HG03575 (cell line): Measurements from ENCODE around the gene NTSR2.

Experiments used
- ATAC-seq: cut with Tn5 transposase; IDR thresholded peaks from one replicate; pipeline ENCODE4 v1.9.1; 2021; ENCODE audit not compliant: unreplicated experiment, insufficient number of reproducible peaks, low FRiP score; ENCODE audit errors: extremely low read depth

Gene NTSR2

DNA sequence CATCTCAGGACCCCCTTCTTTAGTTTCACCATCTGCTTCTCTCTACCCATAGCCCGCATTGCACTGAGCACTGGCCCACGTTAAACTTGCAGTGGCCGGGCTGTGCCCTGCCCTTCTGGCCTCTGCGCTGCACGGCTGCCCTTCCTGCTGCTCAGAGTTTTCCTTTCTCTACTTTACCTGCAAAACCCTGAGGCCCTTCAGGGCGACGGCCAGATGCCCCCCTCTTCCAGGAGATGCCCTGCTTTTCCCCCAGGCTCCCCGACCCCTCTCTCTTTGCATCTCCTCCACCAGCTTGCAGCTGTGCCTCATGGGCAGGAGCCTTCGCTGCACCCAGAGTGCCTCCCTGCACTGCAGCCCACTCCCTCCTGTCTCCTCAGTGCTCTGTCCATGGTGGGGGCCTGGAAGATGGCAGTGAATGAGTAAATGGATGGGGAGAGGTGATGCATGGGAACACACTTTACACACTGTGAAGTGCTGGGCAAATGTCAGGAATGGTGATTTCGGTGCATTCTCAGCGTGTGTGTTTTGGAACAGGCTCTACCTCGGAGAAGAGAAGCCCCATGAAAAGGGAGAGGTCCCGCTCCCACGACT is 53.8 kb downstream of the NTSR2 start:
- ATAC-seq, result no peak

DNA sequence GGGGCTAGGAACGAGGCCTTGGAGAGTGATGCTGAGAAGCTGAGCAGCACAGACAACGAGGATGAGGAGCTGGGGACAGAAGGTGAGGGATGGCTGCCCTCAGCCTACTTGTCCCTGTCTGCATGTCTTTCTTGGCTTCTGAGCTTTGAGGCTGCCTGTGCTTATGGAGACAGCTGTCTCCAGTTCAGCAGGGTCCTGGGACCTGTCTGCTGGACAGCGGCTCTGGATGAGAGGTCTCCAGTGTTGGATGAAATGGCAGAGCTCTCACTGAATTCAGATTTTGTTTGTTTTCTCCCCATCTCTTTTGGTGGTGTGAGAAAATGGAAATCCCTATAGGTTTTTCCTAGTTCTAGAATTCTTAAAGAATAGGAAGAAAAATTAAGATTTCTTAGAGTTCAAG is 54.8 kb downstream of the NTSR2 start:
- ATAC-seq, result no peak

DNA sequence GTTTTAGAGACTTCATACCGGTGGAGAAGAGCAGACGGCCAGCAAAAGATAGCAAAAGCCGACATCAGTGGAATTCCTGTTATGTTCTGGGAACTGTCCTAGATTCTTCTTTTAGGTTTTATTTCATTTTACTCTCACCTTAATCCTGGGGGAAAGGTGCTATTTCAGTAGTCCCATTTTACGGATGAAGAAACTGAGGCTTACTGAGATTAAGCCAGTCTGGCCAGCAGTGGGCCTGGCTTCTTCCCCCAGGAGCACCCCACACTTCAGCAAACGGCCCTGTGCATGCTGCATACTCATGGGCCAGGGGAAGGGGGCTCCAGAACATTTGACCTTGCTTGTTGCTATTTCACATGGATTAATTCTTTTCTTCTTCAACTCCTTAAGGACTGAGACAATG is 56.7 kb downstream of the NTSR2 start:
- ATAC-seq, result no peak

DNA sequence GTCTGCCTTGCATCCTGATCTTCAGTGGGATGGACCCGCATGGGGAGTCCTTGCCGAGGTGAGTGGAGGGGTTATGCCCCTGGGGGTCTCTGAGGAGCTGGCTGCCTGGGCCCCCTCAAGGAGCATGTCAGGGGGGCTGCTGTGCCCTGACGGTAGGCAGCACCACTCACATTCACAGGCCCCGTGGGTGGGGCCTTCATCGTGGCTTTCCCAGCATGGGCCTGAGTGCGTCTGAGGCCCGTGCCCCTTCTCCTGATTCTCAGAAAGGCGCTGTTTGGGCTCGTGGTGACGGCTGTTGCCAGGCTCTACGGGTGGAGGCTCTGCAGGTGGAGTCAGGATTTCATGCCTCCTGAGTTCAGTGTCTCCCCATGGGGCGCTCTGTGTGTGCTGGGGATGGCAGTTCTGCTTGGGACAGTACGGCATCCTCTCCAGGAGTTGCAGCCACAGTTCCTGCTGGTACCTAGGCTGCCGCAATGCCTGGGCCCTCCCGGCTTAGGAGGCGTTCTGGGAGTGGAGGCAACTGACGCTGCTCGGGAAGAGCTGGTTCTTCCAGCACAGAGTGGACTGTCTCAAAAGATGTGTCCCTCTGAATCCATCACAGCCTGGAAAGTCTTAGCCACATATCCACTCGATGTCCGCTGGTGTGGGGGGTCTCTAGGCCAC is 57.3 kb downstream of the NTSR2 start:
- ATAC-seq, result no peak

DNA sequence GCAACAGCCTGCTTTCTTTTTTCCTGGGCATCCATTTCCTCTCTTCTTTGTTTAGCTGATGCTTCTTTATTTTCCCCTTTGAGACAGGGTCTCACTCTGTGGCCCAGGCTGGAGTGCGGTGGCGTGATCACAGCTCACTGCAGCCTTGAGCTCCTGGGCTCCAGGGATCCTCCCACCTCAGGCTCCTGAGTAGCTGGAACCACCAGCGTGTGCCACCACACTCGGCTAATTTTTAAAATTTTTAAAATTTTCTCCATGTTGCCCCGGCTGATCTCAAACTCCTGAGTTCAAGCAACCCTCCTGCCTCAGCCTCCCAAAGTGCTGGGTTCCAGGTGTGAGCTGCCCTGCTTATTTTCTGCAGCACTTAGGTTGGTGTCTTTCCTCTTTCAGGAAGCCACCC is 58.7 kb downstream of the NTSR2 start:
- ATAC-seq, result no peak

DNA sequence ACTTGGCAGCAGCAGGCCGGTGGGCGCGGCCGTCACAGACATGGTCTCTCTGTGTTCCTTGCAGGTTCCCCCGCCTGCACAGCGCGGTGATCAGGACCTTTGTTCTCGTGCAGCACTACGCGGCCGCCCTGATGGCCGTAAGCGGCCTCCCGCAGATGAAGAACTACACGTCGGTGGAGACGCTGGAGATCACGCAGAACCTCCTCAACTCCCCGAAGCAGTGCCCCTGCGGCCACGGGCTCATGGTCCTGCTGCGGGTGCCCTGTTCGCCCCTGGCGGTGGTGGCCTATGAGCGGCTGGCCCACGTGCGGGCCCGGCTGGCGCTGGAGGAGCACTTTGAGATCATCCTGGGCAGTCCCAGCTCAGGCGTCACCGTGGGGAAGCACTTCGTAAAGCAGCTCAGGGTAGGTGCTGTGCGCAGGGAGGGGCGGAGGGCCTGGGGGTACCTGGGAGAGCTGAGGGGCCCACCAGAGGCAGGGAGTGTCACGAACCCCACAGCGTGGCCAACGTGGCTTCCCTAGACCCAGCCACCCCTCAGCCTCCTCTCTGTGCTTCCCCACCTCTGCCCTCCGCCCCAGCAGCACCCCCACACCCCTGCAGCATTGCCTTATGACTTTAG is 59.3 kb downstream of the NTSR2 start:
- ATAC-seq, result no peak
